ENCODE results near the gene IL17C.
A peak's percentile ranks its signal among the peaks of the same experiment; 100 is the strongest.

IL17C gene

GRCh38 chr16:88645941-88646340 lies 7.6 kb downstream of the IL17C start:
- no peak overlapping the region for H3K4me3 ChIP-seq (ENCODE audit: low read depth, low read length)
- POLR2A ChIA-PET = no interaction called here
- no peak for TF ChIP-seq CTCF (IDR thresholded peaks at IDR 0.05; ENCODE audit: insufficient read depth, low read length, missing control alignments)
- DNase-seq (ENCODE audit: low read depth, low spot score) = no peak
- CTCF ChIA-PET = interaction anchor here (1.5 kb wide), 1 partner anchor 14 kb away, joined by 3 read pairs; no protein-coding TSS in a partner anchor

GRCh38 chr16:88646345-88647034 lies 8.1 kb downstream of the IL17C start:
- ChIA-PET CTCF (interaction anchor here (1.5 kb wide), 1 partner anchor 14 kb away, joined by 3 read pairs; no protein-coding TSS in a partner anchor), POLR2A (no interaction called here)
- no peak for DNase-seq (ENCODE audit: low read depth, low spot score)
- no peak for TF ChIP-seq CTCF (IDR thresholded peaks at IDR 0.05; ENCODE audit: insufficient read depth, low read length, missing control alignments)
- no peak overlapping the region for H3K4me3 ChIP-seq (ENCODE audit: low read depth, low read length)

- no peak for TF ChIP-seq CTCF (IDR thresholded peaks at IDR 0.05; ENCODE audit: insufficient read depth, low read length, missing control alignments)
- ChIA-PET POLR2A (no interaction called here), CTCF (interaction anchor here (1.5 kb wide), 1 partner anchor 13 kb away, joined by 3 read pairs; no protein-coding TSS in a partner anchor)
Observed at GRCh38 chr16:88647178-88648070, 9.1 kb downstream of the IL17C start.

GRCh38 chr16:88649195-88649923 lies 11.0 kb downstream of the IL17C start:
- CTCF ChIA-PET = no interaction called here
- H3K4me3 ChIP-seq (ENCODE audit: low read depth, low read length) = peak overlapping the region; percentile 86
- POLR2A ChIA-PET = interaction anchor here (0.6 kb wide), 1 partner anchor 191 kb away, joined by 3 read pairs; no protein-coding TSS in a partner anchor
- TF ChIP-seq CTCF (IDR thresholded peaks at IDR 0.05; ENCODE audit: insufficient read depth, low read length, missing control alignments) = no peak
- DNase-seq (ENCODE audit: low read depth, low spot score) = no peak

More at GRCh38 chr16:88647178-88648070, 9.1 kb downstream of the IL17C start:
- H3K4me3 ChIP-seq (ENCODE audit: low read depth, low read length) = no peak overlapping the region
- no peak for DNase-seq (ENCODE audit: low read depth, low spot score)

GRCh38 chr16:88649924-88650748 lies 11.8 kb downstream of the IL17C start:
- H3K4me3 ChIP-seq (ENCODE audit: low read depth, low read length) = peak overlapping the region; percentile 86
- TF ChIP-seq CTCF (IDR thresholded peaks at IDR 0.05; ENCODE audit: insufficient read depth, low read length, missing control alignments) = no peak
- no peak for DNase-seq (ENCODE audit: low read depth, low spot score)
- POLR2A ChIA-PET = interaction anchor here (0.6 to 1.1 kb wide), 4 partner anchors 12 to 861 kb away, joined by 3 to 5 read pairs (median 3); partner anchors contain the start of gene MVD
- CTCF ChIA-PET = no interaction called here

Data from AG04449 (cell line).